Coronary artery (tissue), 2 donors: ENCODE data around the gene RAD51B.

Source experiments
- DNase-seq: peaks from one replicate; pipeline ENCODE4 v3.0.0-alpha.2; 2017; ENCODE audit warnings: low spot score
- H3K27ac ChIP-seq, 2 donors: fragments of 200-600 bp; sonication (generic); one replicate each; pipeline ENCODE4 v1.5.1; 2016 to 2019
- H3K4me3 ChIP-seq: fragments of 200-600 bp; sonication (generic); 2 replicates; pipeline ENCODE4 v1.5.1; 2016; ENCODE audit warnings: mild to moderate bottlenecking, moderate library complexity
- CTCF ChIP-seq: fragments of 200-600 bp; sonication (generic); IDR thresholded peaks from one replicate; pipeline ENCODE4 v1.5.1; 2019; ENCODE audit warnings: antibody characterized with exemption

RAD51B gene

GRCh38 chr14:68394764-68395143, 575.2 kb downstream of the RAD51B start:
- TF ChIP-seq CTCF, result no peak
- no peak for DNase-seq
- no peak overlapping the region for H3K4me3 ChIP-seq
- H3K27ac ChIP-seq, result peak overlapping the region; percentile 80 to 83

- DNase-seq, result no peak
- no peak for TF ChIP-seq CTCF
- Histone ChIP-seq H3K4me3 (no peak overlapping the region), H3K27ac (peak overlapping the region; percentile 65 to 83)
These were observed 576.0 kb downstream of the RAD51B start for GRCh38 chr14:68395604-68396003.

- no peak overlapping the region for H3K4me3 ChIP-seq
- TF ChIP-seq CTCF, result no peak
- H3K27ac ChIP-seq, result peak overlapping the region in 1 of 2 donors; percentile 65
- DNase-seq, result no peak
These were observed 576.9 kb downstream of the RAD51B start for GRCh38 chr14:68396461-68396860.

GRCh38 chr14:68397371-68397811, 577.8 kb downstream of the RAD51B start:
- no peak for DNase-seq
- Histone ChIP-seq H3K4me3 (no peak overlapping the region), H3K27ac (peak overlapping the region in 1 of 2 donors; percentile 72)
- no peak for TF ChIP-seq CTCF

DNA sequence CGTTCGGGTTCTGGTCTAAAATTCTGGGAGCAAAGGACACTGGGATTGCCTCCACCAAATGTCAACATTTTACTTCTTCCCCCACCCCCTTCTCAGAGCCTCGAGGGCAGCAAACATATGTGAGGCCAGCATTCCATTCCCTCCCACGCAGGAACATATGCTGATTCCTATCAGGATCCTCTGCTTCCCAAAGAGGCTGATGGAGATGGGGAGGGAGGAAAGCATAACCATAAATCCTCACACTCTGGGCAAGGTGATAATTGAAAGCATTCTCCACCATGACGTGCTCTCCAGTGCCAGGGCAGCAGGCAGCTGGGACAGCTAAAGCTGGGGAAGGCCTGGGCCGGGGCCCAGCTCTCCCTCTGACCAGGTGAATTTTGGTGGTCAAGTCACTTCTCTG, 578.2 kb downstream of the RAD51B start:
- no peak for TF ChIP-seq CTCF
- Histone ChIP-seq H3K27ac (peak overlapping the region; percentile 10 to 72), H3K4me3 (no peak overlapping the region)
- DNase-seq, result no peak

GRCh38 chr14:68398370-68398769, 578.8 kb downstream of the RAD51B start:
- Histone ChIP-seq H3K27ac (peak overlapping the region; percentile 10 to 72), H3K4me3 (no peak overlapping the region)
- DNase-seq, result no peak
- TF ChIP-seq CTCF, result no peak

GRCh38 chr14:68399971-68400370, 580.4 kb downstream of the RAD51B start:
- Histone ChIP-seq H3K27ac (peak overlapping the region in 1 of 2 donors; percentile 68), H3K4me3 (no peak overlapping the region)
- DNase-seq, result no peak
- no peak for TF ChIP-seq CTCF
